OCI-LY1 (cell line): ENCODE results near the gene DGKD.

Experiments used
- EZH2 ChIP-seq: fragments of 200-600 bp; sonication (generic), shearing (Covaris generic); IDR thresholded peaks from 2 replicates; pipeline ENCODE4 v1.8.0; 2017; ENCODE audit warnings: borderline replicate concordance, mixed run types, mild to moderate bottlenecking, antibody characterized with exemption, low read length, moderate library complexity, mixed read lengths
- TF ChIP-seq, protein P1 (sequence below): fragments of 200-600 bp; sonication (generic), shearing (Covaris generic); IDR thresholded peaks from 2 replicates; pipeline ENCODE4 v1.5.1; 2017; ENCODE audit warnings: mild to moderate bottlenecking, antibody characterized with exemption, low read length, moderate library complexity, mixed read lengths

DNA sequence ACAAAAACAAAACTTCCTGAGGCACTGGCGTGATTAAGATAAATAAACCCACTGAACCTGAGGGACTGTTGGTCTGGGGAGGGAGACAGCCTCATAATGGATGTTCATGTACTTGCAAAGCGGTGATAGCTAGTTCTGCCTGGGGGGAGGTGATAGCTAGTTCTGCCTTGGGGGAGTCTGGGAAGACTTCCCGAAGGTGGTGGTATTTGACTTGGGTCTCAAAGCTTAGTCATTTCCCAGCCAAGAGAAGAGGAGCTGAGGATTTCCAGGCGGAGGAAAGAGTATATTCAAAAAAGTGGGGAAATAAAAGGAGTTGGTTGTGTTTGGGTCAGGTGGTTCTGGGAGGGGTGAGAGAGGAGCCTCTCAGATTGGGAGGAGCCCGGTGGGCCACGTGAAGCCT is 24.7 kb downstream of the DGKD start:
- TF ChIP-seq, protein P1, sequence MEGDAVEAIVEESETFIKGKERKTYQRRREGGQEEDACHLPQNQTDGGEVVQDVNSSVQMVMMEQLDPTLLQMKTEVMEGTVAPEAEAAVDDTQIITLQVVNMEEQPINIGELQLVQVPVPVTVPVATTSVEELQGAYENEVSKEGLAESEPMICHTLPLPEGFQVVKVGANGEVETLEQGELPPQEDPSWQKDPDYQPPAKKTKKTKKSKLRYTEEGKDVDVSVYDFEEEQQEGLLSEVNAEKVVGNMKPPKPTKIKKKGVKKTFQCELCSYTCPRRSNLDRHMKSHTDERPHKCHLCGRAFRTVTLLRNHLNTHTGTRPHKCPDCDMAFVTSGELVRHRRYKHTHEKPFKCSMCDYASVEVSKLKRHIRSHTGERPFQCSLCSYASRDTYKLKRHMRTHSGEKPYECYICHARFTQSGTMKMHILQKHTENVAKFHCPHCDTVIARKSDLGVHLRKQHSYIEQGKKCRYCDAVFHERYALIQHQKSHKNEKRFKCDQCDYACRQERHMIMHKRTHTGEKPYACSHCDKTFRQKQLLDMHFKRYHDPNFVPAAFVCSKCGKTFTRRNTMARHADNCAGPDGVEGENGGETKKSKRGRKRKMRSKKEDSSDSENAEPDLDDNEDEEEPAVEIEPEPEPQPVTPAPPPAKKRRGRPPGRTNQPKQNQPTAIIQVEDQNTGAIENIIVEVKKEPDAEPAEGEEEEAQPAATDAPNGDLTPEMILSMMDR, result no peak
- TF ChIP-seq EZH2, result no peak
